Ovary (tissue), 3 donors: ENCODE results near the gene KBTBD13.

Experiments
- CTCF ChIP-seq, 3 donors: fragments of 450-650 bp in 2 of 3; fragments of 200-600 bp in 1 of 3; IDR thresholded peaks; one replicate each; pipeline versions ENCODE4 v1.5.1 to v1.8.0; 2016 to 2022; ENCODE audit warnings: antibody characterized with exemption in 3 of 3, mild to moderate bottlenecking in 1 of 3
- EP300 ChIP-seq: sonication (generic); formaldehyde crosslinking; IDR thresholded peaks from one replicate; pipeline ENCODE4 v1.6.1; 2017; ENCODE audit warnings: antibody characterized with exemption
- POLR2A ChIP-seq: fragments of 450-650 bp; IDR thresholded peaks from one replicate; pipeline ENCODE4 v1.6.1; 2017; ENCODE audit warnings: antibody characterized with exemption, mild to moderate bottlenecking, moderate library complexity
- donor health status: DM: no; HTN: no; CAD: no.

- TF ChIP-seq CTCF (IDR thresholded peaks at IDR 0.05) (no peak), POLR2A (no peak), EP300 (no peak)
Measured at GRCh38 chr15:65049418-65049840, 27.1 kb upstream of the KBTBD13 start.
